Hypothalamus (tissue), 51 donors: ENCODE data around the gene APOL4.
"Not testable (repeated sequence)": the region's sequence is repeated elsewhere in the genome, so short reads cannot be mapped to it uniquely, and the experiment has no call there.

Experiments used
- DNase-seq, 51 donors: peaks; one replicate each; lab custom pipeline; 2025; lab: John Stamatoyannopoulos, UW

Gene APOL4

DNA sequence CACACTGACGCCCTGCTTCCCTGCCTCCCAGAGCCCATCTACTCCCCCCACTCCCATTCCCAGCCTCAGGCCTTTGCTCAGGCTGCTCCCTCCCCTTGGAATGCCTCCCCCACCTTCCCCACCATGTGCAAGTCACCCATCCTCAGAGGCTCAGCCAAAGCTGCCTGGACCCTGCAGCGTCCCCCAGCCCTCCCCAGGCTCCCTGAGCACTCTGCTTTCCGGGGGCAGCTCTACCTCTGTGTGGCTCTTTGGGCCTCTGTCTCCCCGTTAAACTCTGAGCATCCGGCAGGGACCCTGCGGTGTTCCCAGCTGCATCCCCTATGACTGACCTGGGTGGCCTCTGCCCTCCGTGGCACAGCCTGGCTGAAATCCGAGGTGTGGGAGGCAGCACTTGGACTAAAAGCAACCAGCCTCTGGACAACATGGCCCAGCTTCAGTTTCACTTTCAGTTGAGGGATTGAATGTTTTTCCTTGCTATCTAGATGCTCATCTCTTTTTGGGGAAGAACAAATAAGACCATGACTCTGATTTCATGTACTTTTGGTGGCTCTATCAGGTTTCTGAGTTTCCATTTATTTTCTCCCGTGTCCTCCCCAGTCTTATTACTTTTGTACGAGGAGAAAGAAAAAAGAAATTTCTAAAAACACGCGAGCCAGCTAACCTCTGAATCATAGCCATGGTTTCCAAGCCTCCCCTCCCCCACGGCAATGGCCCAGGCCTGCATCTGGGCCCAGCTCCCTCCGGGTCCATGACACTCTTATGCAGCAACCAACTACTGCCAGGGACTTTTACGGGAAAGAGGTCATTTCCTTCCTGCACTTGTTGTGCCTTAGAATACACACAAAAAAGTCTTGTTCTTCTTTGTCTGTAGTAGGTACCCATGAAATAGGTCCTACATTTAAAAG, 44.8 kb downstream of the APOL4 start:
- peak in 45 of 51 donors; percentile 13 to 84 (median 61) for DNase-seq

DNA sequence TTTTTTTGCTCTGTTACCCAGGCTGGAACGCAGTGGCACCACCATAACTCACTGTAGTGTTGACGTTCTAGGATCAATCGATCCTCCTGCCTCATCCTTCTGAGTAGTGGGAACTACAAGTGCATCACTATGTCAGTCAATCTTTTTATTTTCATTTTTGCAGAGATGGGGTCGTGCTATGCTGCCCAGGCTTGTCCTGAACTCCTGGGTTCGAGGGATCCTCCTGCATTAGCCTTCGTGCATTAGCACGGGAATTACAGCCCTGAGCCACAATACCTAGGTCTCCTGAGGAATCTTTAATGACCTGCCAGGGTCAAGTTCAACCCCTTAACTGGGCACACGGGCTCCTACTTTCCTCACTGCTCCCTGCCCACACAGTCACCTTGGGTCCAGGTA, 45.5 kb downstream of the APOL4 start:
- no peak for DNase-seq

DNA sequence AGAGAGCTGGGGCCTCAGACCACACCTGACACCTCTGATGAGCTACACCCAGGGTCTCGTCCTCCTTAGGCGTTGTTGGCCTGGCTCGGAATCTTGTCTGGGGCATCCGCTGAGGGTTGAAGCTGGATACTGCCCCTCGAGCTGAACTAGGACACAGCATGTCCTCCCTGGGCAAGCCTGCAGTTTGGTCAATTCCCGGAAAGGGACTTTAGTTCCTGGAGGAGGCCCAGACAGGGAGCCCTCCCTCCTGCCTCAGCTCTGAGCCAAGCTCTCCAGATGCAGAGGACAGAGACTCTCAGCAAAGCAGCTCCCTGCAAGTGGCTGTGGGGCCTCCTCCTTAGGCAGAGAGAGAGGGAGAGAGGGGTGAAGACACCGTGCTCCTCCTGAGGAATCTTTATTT, 45.9 kb downstream of the APOL4 start:
- DNase-seq, result peak in 24 of 51 donors; percentile 8 to 67 (median 24)

DNA sequence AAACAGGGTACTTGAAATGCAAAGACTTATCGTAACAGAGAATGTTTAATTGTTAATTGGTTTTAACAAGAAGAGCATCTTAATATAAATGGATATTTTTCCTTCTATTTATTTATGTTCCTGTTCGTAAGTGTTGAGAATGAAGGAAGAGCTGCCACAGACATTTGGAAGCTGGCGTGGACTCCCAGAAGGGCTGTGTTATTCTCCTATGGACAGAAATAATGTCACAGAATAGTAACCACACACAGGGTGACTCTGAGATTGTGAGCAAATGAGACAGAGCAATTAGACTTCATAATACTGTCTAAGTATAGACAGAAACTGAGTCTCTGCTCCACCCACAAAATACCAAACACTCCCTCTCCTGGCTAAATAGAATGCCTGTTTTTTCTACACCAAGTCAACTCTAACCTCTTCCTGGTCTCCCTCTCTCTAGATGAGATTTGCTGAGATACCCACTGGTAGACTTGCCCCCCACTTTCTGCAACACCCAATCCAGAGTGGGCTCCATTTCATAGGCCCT, 47.1 kb downstream of the APOL4 start:
- no peak for DNase-seq

DNA sequence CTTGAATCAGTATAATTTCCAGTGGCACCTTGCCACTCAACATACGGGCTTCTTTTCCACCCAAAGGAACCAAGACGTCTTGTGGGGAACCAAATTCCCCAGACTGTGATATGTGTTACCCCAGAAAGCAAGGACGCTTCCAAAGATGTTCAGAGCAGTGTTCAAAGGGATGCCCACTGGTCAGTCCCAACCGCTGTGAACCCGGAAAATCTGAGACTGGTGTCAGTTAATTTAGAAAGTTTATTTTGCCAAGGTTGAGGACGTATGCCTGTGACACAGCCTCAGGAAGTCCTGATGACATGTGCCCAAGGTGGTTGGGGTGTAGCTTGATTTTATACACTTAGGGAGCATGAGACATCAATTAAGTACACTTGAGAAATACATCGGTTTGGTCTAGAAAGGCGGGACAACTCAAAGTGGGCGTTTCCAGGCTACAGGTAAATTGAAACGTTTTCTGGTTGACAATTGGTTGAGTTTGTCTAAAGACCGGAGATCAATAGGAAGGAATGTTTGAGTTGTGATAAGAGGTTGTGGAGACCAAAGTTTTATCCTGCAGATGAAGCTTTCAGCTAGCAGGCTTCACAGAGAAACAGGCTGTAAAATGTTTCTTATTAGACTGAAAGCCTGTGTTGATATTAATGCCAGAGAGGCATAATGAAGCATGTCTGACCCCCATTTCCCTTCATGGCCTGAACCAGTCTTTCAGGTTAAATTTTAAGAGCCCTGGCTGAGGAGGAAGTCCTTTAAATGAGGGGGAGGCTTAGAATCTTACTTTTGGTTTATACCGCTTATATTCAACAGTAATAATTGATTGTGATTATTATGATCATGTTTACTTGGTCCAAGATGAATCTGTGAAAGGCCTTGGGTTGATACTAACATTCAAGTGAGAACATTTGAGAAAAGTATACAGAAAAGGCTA, 47.8 kb downstream of the APOL4 start:
- no peak for DNase-seq

DNA sequence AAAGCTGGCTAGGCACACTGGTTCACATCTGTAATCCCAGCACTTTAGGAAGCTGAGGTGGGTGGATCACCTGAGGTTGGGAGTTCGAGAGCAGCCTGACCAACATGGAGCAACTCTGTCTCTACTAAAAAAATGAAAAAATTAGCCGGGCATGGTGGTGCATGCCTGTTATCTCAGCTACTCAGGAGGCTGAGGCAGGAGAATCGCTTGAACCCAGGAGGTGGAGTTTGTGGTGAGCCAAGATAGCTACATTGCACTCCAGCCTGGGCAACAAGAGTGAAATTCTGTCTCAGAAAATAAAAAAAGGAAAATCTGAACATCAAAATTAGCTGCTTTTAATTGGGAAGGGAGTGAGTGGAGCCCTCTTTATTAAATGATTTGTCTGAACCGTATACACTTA, 48.8 kb downstream of the APOL4 start:
- DNase-seq, result not testable (repeated sequence)

DNA sequence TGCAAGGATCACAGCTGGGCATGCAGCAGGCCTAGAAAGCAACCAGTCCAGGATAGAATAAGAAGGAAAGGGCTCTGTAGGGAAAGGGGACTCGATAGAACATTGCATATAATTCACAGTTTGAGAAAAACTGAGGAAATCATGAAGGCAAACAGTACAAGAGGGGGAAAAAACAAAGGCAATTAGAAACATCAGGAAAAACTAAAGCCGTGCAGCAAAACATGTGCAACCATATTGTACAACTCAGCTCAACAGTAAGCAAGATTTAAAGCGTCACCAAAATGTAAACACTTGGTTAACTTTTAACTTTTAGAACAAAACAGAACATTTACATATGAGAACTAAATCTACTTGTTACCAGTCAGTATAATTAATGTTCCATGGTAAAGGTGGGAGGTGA, 49.5 kb downstream of the APOL4 start:
- DNase-seq, result no peak

DNA sequence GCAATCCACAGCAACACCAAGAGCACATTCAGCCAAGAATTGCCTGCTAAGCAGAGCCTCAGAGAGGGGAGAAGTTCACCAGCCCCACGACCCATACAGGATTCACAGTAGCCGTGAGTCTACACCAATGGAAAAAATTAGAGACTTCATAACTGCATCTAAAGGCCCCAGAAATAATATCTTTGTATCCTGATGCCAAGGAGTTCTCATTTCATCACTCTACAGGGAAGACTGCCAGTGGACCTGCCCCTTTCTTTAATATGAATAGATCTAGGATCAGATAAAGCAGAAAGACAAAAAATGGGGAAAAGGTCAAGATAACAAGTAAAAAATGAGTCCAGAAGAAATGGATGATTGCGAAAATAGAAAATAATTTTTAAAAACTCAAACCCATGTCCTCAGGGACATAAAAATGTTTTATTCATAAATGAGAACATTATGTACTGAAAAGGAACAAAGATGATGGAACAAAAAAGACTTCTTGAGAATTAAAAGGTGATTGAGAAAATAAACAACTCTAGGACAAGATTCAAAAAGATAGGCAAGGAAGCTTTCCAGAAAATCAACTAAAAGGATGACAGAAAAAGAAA, 50.5 kb downstream of the APOL4 start:
- no peak for DNase-seq

DNA sequence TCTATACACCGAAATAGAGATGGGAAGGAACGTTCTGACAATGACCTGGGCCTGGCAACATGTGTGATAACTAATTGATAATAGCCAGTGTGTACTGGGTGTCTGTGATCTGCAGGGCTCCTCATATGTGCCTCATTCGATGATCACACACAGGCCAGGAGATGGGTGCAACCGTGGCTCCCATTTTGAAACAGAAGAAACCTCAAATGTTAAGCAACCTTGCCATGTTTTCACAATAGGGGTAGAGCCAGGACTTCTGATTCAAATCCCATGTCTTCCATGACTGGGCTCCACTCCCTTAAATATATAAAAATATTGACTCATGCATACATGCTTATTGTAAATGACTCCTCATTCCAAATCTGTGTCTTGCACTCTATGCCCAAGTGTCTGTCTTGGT, 52.2 kb downstream of the APOL4 start:
- DNase-seq, result no peak

DNA sequence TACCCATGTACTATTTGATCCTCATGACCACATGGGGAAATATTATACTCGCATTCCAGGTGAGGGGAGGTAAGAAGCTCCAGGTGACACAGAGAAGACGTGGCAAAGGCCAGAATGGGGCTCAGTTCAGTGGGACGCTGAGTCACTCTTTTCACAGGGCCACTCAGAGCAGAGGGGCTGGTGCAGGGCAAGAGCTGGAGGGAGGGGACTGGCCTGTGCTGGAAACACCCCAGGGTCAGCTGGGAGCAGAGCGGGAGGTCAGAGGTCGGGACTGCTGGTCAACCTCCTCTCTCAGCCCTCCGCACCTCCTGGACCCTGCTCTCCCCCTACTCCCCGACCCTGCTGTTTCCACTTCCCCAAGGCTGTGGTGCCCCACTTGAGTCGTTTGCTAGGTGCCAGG, 53.2 kb downstream of the APOL4 start:
- no peak for DNase-seq

DNA sequence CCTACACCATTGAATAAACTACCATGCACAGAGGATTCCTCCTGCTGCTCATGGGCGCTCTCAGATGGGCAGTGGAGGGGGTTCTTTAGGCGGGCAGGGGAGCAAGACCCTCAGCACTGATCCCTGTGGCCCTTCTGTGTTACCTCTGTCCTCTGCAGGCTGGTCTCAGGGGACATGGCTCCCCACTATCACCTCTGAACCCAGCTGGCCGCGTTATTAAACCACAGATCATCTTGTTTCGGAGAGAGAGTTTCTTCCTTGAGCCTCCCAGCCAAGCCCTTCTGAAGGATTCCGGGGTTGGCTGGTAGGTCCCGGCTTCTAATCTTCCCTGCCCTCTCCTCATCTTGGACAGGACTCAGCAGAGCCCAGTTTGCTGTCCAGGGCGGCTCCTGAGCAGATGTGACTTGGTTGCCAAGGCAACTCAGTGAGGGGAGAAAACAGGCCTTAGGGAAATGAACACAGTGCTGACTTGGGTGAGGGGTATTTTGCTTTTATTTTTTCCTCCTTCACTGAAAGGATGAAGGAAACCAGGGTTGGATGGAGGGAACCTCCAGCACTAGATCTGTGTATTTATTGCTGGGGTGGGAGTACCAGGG, 54.3 kb downstream of the APOL4 start:
- peak in 1 of 51 donors; percentile 11 for DNase-seq

DNA sequence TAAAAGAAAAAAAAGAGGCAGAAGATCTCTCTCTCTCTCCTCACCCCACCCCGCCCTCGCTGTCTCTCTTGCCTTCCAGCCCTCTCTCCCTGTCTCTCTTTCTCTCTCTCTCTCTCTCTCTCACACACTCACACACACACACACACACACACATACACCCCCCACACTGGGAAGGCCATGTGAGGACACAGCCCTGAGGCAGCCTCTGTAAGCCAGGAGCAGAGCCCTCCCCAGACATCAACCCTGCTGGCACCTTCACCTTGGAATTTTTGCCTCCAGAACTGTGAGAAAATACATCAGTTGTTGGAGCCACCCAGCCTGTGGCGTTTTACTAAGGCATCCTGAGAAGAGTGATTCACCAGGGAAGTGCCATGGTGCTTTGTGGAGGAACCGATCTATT, 55.7 kb downstream of the APOL4 start:
- DNase-seq, result peak in 3 of 51 donors; percentile 10 to 36 (median 28)

DNA sequence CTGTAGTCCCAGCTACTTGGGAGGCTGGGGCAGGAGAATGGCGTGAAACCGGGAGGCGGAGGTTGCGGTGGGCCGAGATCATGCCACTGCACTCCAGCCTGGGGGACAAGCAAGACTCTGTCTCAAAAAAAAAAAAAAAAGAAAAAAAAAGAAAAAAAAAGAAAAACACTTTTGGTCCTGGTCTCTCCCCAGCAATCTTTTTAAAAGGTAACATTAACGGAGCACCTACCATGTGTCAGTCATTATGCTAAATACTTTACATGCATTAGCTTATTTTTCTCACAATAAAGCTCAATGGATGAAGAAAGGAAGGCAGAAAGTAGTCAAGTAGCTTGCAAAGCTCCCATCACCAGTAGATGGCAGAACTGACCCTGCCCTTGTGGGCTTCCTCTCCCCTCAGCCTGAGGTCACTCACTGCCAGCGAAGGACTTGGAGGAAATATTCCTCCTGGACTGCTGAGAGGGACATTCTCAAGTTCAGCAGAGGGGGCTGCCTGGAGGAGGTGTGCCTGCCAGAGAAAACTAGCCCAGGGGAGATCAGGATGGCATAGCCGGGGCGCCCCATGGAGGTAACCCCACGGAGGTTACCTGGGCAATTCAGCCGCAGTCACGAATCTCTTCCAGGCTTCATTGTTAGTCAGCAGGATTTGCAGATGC, 56.6 kb downstream of the APOL4 start:
- peak in 38 of 51 donors; percentile 7 to 68 (median 44) for DNase-seq

DNA sequence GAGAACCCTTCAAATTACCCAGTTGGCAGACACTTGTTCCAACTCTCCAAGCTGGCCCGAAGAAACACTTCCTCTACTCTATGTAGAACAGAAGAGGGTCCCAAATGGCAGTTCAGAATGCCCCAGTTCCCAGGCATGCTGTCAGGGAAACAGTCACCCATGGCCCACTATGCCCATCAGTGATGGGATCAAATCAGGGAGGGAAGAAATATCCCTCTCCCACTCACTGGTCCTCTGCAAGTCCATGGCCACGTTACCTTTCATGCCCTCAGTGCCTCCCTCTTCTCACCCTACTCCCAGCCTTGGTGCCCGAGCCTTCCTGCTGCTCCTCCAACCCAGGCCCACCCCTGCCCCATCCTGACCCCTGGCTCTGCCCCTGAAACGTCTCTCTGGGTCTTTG, 57.7 kb downstream of the APOL4 start:
- no peak for DNase-seq

DNA sequence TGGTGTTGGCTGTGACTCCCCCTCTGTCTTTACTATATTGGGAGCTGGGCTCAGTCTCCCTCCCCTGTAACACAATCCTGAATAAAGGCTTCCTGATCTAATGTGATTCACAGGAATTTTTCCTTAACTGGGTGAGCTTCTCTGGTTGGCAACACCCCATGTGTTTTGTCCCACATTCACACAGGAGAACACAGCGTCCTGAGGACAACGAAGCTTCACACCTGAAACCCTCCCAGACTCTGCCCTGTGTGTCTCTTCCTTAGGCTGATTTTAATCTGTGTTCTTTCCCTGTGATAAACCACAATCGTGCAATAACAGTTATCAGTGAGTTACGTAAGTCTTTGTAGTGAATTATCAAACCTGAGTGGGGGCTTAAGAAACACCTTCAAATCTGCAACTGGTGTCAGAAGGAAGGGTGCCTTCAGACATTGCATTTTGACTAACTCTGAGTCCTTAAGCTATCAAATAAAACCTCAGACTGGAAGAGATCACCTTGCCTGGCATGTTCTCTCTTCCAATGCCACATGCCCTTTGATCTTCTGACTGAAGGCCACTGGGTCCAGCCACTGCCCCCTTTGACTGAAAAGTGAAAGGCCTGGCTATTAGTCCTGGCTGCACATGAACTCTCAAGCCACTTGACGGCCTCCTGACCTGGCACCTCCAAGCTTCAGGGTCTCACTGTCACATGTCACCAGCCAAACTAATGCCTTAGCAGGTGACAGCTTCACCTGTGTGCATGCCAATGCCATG, 58.4 kb downstream of the APOL4 start:
- DNase-seq, result no peak

DNA sequence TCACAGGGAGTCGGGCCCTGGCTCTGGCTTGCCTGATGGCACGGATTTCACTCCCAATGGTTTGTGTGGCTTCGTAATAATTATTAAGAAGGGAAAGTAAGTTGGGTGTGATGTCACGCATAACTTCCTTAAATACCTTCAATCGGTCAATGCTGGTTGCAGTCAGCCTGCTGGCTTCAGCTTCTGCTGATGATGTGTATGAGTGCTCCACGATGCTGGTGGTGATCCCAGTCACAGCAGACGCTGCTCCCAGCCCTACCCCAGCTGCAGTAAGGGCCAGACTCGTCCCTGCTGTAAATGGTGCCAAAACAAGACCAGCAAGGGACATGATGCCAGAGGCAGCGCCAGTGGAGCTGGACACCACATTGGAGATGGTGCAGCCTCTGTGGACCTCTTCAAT, 60.1 kb downstream of the APOL4 start:
- DNase-seq, result no peak
